HG03457 (cell line): Measurements from ENCODE around the gene PRPH2.
"Not testable (repeated sequence)": the region's sequence is repeated elsewhere in the genome, so short reads cannot be mapped to it uniquely, and the experiment has no call there.

Experiments used
- ATAC-seq: cut with Tn5 transposase; IDR thresholded peaks from one replicate; pipeline ENCODE4 v1.9.1; 2021; ENCODE audit warnings: moderate number of reproducible peaks; ENCODE audit not compliant: unreplicated experiment

The PRPH2 gene

DNA sequence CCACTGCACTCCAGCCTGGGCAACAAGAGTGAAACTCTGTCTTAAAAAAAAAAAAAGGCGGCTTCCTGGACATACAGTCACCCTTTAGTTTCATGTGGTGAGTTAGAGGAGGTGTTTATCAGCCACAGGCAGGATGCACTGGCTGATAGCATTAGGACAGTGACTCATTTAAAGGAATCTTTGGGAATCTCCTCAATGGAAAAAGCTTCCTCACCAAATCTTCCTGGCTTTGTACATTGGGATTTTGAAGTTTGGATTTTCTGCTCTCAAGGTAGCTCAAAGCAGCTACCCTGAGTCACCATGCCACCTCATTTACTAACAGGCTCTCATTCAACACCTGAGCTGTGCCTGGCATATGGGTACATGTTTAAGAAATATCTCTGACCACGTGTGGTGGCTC, 20.2 kb downstream of the PRPH2 start:
- no peak for ATAC-seq

DNA sequence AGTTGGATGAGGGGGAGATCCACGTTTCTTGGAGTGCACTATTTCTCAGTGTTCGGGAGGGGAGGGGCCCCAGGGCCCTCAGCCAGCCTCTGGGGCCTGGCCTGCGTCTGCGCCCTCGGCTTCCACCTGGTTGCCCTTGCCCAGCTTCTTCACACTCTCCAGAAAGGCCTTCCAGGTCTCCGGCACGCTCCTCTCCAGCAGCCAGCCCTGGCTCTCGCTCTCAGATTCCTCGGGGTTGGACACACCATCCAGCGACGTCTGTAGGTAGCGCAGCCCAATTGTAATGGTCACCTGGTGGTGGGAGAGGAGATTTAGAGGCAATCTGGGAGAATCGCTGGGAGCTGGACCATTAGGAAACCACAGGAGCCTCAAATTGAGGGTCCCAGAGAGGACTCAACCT, 24.2 kb downstream of the PRPH2 start:
- no peak for ATAC-seq

DNA sequence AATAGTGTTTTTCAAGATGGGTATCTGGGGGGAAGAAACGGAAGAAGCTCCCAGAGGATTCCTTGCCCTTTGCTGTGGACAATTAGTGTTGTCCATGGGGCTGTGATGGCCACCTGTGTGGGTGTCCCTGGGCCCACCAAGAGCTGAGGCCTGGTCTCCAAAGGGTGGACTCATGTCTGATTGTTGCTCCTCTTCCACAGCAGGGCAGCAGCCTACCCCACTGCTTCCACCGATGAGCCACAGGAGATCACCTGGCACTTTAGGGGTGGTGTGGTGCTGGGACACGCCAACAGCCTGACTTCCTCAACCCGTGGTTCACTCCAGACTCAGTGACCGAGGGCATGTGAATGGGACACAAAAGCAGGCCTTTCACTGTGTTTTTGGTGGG, 25.1 kb downstream of the PRPH2 start:
- no peak for ATAC-seq

DNA sequence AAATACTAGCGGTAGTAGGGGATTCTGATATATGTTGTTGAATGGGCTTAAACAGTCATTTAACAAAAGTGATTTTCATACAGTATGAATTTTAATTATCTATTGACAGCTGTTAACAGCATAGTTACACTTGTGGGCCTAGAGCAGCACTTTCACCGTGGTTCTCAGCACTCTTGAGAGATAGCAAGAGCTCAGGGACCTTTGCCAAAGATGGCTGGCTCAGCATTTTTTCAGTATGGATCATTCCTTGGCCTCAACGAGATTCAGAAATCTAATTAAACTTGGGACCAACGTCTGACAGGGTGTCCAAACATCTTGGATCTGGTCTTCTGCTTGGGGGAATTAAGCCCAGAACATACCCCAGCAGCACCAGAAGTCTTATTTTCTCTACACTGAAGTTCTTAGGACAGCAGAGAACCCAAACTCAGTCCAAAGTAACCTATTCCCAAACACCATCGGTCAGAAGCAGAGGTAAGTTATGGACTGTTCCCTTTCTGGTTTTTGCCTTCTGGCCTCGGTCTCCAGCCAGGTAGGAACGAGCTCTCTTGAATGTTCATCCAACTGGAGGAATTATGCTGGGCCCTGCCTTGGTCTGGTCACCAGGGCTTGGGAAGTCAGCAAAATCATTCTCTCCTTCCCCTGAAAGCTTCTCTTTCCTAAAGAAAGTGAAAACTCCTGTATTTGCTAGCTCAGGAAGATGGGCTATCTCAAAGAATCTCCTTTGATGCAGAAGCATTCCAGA, 25.7 kb downstream of the PRPH2 start:
- no peak for ATAC-seq

DNA sequence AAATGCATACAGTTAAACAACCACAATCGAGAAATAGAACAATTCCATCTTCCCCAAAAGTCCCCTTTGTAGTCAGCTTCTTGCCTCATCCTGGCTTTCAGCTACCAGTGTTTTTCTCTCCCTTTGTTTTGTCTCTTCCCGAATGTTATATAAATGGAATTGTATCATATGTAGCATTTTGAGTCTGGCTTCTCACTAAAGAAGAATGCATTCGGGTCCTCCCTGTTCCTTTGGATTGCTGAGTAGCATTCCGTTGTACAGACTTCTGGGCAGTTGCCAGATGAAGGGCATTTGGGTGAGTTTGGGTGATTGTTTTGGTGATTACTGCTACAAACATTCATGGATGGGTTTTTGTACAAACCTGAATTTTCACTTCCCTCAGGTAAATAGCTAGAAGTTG, 27.8 kb downstream of the PRPH2 start:
- no peak for ATAC-seq

DNA sequence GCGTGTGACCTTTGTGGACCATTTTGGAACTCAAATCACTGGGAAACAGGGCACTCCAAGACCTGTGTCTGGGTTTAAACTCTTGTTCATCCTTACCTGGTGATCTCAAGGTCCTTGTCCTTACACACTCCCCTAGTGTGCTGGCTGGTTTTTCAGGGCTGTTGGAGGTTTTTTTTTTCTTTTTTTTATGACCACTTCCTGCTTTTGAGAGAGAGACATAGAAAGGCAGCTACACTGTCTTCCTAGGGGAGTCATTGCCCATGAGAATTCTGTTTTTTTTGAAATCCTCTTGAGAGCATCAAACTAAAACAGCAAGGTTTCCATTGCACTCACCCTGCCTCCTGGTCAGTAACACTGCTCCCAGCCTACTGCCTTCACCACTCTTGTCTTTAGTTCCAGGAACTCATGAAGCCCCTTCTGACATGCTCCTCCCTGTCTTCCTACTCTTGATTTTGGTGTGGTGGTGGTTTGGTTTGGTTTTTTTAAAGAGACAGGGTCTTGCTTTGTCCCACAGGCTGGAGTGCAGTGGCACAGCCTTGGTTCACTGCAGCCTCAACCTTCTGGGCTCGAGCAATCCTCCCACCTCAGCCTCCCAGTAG, 28.6 kb downstream of the PRPH2 start:
- no peak for ATAC-seq

DNA sequence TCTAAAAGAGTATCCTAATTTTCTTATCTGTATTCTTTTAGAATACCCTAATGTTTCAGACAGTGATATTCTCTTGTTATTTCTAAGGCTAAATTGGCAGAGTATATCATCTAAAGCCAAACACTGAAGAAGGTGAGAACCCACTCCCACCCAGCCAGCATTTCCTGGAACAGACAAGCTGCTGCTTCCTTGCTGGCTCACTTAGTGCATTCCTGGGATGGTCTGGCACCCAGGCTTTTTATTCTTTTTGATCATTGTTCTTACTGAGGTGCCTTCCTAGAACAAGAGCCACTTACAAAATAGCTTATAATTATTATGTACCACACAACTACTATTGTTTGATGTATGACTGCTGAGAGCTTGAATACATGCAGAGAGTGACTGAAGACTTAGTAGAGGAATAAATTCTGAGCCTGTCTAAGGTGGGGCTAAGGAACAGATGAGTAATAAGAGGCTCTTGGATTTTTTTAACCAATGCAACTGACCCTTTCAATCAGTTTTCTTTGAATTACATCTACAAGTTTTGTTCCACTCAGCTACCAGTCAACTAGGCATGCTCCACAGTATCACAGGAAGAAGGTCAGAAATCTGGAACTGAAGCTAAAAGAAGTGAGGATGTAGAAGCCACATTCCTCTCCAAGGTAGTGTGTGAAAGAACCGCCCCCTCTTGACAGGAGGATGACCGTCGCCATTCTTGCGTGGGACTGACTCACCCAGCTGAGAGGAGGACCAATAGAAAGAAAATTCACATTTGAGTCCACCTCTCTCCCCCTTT, 30.1 kb downstream of the PRPH2 start:
- ATAC-seq, result no peak

DNA sequence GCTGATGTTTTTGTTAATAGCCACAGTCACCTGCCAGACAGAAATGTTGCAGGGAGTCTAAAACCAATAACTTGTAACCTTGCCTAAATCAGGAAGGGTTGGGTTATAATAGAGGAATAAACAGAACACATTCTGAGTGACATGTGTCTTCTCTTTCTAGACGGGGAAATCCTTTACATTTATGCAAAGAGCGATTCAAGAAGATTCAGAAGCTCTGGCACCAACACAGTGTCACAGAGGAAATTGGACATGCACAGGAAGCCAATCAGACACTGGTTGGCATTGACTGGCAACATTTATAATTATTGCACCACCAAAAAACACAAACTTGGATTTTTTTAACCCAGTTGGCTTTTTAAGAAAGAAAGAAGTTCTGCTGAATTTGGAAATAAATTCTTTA, 31.5 kb downstream of the PRPH2 start:
- no peak for ATAC-seq

DNA sequence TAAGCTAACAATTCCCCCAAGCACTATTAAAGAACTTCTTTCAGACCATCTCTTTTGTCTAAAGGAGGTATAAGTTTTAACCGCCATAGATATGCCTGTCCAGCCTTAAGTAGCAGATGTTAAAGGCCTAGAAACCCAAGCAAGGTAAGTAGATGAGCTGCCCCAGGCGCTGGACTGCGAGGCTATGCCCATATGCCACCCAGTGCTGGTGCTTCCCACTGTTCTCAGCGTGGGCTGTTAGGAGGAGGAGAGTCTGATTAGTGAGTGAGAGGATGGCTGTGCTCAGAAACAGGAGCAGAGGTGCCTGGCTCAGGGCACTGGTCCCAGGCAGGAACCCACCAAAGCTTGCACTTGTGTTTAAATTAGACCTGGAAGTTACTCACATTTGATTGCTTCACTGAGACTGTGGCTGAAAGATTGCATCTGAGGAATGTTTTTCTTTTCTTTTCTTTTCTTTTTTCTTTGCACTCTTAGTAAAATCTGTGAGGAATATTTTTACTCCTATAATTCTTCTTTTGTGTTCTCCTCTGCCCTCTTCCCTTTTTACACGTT, 32.2 kb downstream of the PRPH2 start:
- ATAC-seq, result no peak

DNA sequence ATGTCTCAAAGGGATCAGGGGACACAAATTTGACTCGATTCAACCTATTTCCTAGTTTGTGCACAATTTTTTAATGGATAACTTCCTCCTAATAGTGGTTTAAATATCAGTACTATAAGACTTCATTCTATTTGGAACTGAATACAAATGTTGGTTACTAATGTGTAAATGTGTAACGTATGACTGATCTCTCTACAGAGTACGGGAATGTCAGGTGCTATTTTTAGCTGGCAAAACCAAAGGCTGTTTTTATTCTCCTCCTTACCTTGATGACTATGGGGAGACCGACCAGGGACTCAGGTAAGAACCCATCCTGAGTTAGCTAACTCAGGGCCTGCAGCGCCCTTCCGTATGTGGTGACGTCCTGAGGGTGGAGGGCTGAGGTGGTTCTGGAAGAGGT, 33.0 kb downstream of the PRPH2 start:
- ATAC-seq, result no peak

DNA sequence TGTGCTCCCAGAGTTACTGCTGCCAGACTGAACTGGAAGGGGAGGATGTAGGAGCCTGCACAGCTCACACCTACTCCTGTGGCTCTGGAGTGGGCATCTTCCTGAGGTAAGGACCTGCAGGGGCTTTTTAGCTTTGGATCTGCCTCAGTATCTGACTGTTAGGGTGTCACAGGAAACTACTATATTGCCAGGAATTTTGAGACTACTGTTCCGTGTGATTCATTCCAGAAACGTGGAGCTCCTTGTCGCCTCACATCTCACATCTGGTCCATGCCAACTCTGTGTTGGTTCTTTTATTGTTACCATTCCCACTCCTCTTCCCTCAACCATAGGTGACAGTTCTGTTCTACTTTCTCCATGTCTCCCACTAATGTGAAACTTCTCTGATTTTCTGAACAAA, 34.1 kb downstream of the PRPH2 start:
- no peak for ATAC-seq

DNA sequence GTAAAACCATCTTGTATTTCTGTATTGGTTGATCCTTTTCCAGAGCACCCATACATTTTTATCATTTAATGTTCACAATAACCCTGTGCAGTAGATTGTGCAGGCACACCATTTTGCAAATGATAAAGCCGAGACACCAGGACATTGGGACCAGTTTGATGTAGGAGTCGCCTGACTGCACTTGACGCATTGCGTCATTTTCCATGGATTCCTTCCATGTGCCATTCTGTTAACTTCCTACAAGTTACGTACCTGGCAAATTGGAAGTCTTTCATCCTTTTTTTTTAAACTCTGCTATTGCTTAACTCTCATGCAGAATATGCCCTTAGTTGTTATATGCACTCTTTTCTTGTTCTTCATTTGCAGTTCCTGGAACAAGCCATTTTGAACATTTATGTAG, 43.0 kb downstream of the PRPH2 start:
- ATAC-seq, result no peak

DNA sequence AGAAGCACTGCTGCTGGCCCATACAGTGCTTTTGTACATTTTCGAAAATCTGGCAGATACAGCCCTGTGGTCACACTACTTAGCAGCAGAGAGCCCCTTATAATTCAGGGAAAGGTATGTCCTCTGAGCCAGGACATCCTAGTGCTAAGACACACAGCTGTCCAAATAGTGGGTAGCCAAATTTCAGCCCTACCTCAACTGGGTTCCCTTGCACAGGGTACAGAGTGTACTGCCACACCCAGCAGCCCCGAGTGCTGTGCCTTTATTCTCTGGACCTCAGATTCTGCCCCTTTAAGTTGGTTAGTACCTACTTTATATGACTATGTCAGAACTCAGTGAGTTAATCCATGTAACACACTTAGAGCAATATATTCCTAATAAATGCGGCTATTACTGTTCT, 47.6 kb downstream of the PRPH2 start:
- no peak for ATAC-seq

DNA sequence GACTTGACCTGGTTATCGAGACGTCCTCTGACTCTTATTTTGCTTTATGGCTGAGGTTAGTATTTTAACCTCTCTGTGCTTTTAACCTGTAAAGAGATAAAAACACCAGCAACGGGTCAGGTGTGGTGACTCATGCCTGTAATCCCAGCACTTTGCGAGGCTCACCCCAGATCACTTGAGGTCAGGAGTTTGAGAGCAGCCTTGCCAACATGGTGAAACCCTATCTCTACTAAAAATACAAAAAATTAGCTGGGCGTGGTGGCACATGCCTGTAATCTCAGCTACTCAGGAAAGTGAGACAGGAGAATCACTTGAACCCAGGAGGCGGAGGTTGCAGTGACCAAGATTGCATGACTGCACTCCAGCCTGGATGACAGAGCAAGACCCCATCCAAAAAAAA, 48.0 kb downstream of the PRPH2 start:
- ATAC-seq, result not testable (repeated sequence)

DNA sequence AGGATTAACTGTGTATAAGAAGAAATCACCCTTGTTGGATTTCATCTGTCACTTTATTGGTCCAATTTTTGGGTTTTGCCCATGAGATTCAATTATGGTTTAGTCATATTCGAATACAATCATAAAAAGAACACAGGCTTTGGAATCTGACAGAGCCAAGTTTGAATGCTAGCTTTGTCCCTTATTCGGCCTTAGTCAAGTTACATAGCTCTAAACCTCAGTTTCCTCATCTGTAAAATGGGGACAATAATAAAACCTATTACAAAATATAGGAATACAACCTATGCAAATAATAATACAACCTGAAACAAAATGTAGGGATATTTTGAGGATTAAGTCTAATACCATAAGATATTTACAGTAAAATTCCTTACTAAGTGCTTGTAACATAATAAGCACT, 57.7 kb downstream of the PRPH2 start:
- ATAC-seq, result no peak

DNA sequence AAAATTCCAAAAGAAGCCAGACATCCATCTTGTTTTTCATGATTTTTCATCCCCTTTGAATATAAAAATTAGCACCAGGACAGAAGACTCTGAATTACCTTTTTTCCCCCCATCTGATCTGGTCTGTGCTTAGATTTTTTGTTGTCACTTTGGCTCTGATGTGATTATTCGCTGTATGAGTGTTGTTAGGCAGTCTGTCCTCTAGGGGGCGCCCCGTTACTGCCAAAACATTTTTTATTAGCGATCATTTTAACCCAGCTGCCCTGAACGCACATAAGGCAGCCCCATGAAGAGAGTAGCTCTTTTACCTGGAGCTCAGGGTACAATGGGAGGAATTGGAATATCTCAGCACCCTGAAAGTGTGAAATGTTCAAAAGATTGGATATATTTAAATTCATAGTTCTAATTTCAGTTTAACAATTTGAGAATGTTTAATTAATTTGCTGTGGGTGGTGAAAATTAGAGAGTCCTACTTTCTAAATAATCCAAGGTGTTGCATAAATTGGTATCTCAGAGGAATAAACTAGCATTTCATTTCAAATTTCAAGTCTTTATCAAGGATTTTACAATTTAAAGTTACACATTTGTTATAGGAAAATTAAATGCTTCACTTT, 60.8 kb downstream of the PRPH2 start:
- ATAC-seq, result no peak

DNA sequence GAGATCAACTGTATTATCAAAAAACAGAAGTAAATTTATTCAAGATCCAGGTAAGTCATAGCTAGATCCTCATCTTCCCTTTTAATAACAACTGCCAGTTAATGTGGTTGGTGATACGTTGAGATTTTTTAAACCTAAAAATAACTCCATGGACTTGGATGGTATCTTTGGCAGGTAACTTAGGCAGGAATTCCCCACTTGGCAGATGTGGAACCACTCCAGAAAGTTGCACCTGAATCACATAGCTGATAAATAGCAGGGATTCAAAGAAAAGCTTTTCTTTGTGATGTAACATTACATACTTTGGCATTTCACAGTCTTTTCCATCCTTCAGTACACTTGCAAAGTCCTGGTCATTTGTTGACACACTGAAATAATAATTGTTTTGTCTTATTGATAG, 62.6 kb downstream of the PRPH2 start:
- ATAC-seq, result no peak

DNA sequence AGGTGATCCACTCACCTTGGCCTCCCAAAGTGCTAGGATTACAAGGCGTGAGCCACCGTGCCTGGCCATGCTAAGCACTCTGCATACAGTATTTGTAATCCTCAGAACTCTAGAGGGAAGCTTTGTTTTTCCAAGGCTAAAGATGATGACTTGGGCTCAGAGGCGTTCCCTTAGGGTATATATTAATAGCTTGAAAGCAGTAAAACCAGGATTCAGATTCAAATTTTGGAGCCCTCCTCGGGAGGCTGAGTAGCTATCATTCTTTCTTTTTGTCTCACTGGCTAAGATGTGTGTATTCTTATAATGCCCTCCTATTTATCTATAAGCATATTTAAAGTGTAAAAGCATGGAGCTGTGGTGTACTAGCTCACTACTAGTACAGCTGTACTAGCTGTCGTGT, 68.5 kb downstream of the PRPH2 start:
- ATAC-seq, result no peak

DNA sequence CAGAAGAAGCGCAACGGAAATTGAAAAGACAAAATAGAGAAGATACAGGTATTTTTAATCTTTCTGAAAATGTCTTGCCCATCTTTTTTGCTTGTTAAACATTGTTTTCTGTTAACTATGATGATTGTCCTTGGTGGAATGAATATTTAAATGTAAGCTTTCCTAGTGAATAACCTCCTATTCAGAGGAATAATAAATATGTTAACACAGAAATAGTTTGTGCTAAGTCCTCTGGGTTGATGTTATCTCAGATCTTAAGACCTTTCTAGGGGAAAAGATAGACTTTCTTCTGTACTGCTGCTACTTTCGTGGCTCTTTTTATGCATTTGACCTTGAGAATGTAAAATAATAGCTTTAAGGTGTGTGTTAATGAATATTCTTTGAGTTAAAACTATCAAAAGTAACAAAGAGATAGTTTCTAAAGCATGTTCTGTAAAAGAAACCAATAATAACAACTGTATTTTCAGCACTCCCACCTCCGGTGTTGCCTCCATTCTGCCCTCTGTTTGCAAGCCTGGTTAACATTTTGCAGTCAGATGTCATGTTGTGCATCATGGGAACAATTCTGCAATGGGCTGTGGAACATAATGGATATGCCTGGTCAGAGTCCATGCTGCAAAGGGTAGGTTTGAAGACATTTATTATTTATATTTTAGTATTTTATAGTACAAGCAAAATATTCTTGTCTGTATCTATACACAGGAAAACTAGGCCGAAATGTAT, 70.2 kb downstream of the PRPH2 start:
- no peak for ATAC-seq
